ENCODE results near the gene SLC22A9. TPM values are rescaled to one million over a fixed set of nuclear protein-coding genes. Genes with fewer than 3 reads are reported as not detected.

SLC22A9 gene
- total RNA-seq, 1 experiment from 2014 or later, result not detected

DNA sequence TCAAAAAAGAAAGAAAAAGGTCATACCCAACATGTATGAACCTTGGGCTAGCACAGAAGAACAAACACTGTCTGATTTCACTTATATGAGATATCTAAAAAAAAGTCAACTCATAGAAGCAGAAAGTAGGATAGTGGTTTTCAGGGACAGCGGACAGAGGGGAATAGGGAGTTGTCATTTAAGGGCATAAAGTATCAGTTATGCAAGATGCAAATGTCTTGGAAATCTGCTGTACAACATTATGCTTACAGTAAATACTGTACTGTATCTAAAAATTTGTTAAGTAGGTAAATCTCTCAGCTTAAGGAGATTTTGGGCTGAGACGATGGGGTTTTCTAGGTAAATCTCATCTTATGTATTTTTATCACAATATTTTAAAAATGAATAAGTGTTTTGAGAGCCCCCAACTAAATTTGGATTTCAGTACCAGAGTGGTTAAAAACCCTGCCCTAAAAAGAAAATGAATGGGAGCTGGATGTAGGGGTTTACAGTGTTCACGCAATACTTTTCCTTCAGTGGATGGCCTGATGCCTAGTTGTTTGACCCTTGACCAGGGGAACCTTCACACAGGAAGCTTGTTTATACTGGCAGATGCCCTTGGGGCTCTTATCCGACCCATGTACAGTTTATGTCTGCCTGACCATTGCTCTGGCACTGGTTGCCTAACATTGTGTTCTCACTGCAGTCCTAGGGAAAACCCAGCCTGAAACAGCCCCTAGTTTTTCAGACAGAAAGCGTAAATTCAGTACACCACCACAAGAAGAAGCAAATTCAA lies 34.8 kb downstream of the SLC22A9 start:
- H3K56ac ChIP-seq (ENCODE audit: insufficient read length, low read depth, low read length), result no peak overlapping the region
- H3K27ac ChIP-seq (ENCODE audit: insufficient read length, low read depth, low read length), result no peak overlapping the region
- no peak overlapping the region for H3K9ac ChIP-seq (ENCODE audit: extremely low read depth, insufficient read length, low read length)
- Mint-ChIP-seq H3K4me1 (no peaks in the 10 kb centered on the region), H3K27ac (no peak overlapping the region), H3K36me3 (ENCODE audit: insufficient read depth in 1 of 3, low read depth in 3 of 3) (no peaks in the 10 kb centered on the region), H3K4me3 (no peak overlapping the region), H3K27me3 (ENCODE audit: low read depth) (0 out of 2 replicates have a peak, but pooled peaks cover 2% of the 10 kb centered on the region), H3K9me3 (no peaks in the 10 kb centered on the region)
- no peak overlapping the region for H4K8ac ChIP-seq (replicated peaks; ENCODE audit: insufficient read length, low read depth, low read length)
- no peak overlapping the region for H2AK5ac ChIP-seq (ENCODE audit: insufficient read length, low read length)
- no peaks in the 10 kb centered on the region for H3K9me3 ChIP-seq (ENCODE audit: control insufficient read depth, low read depth, low read length)
- H3K79me2 ChIP-seq (ENCODE audit: insufficient read depth, low read length), result no peaks in the 10 kb centered on the region
- no peaks in the 10 kb centered on the region for H3K4me1 ChIP-seq (ENCODE audit: insufficient read depth, low read length)
- no peaks in the 10 kb centered on the region for H3K23me2 ChIP-seq (ENCODE audit: insufficient read length, low read depth, low read length, poor library complexity, severe bottlenecking)
- no peaks in the 10 kb centered on the region for H4K20me1 ChIP-seq (ENCODE audit: control insufficient read depth, insufficient read depth, insufficient read length)
- H3K14ac ChIP-seq (ENCODE audit: insufficient read depth, low read length), result no peak overlapping the region
- H3K27me3 ChIP-seq (ENCODE audit: insufficient read depth, low read length), result no peaks in the 10 kb centered on the region
- H4K91ac ChIP-seq (ENCODE audit: insufficient read length, low read depth, low read length), result no peak overlapping the region
- no peak overlapping the region for H4K5ac ChIP-seq (ENCODE audit: insufficient read length, low read depth, low read length)
- no peak overlapping the region for H2BK5ac ChIP-seq (ENCODE audit: insufficient read length, low read length)
- no peak overlapping the region for H3T11ph ChIP-seq (ENCODE audit: low read length)
- WGBS (ENCODE audit: extremely low coverage, insufficient read length, low lambda C conversion rate), result no CpG with 5 or more reads among the region's 5 CpGs
- no peak overlapping the region for H3K23ac ChIP-seq (ENCODE audit: insufficient read length, low read depth, low read length)
- H3K4me2 ChIP-seq (ENCODE audit: insufficient read depth, insufficient read length, low read length), result no peak overlapping the region
- H3K18ac ChIP-seq (ENCODE audit: insufficient read length, low read depth, low read length), result no peak overlapping the region
- H2BK12ac ChIP-seq (ENCODE audit: insufficient read length, low read depth, low read length), result no peak overlapping the region
- TF ChIP-seq, protein P1, sequence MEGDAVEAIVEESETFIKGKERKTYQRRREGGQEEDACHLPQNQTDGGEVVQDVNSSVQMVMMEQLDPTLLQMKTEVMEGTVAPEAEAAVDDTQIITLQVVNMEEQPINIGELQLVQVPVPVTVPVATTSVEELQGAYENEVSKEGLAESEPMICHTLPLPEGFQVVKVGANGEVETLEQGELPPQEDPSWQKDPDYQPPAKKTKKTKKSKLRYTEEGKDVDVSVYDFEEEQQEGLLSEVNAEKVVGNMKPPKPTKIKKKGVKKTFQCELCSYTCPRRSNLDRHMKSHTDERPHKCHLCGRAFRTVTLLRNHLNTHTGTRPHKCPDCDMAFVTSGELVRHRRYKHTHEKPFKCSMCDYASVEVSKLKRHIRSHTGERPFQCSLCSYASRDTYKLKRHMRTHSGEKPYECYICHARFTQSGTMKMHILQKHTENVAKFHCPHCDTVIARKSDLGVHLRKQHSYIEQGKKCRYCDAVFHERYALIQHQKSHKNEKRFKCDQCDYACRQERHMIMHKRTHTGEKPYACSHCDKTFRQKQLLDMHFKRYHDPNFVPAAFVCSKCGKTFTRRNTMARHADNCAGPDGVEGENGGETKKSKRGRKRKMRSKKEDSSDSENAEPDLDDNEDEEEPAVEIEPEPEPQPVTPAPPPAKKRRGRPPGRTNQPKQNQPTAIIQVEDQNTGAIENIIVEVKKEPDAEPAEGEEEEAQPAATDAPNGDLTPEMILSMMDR (conservative IDR thresholded peaks at IDR 0.05), result no peak
- no peak overlapping the region for H2AFZ ChIP-seq (ENCODE audit: low read length)
- no peaks in the 10 kb centered on the region for H3K79me1 ChIP-seq (ENCODE audit: insufficient read depth, low read depth, low read length, poor library complexity, severe bottlenecking)
- no peak overlapping the region for H2BK120ac ChIP-seq (ENCODE audit: low read depth, low read length, poor library complexity, severe bottlenecking)
- H3K4ac ChIP-seq (ENCODE audit: low read depth, low read length), result no peak overlapping the region
- H2BK20ac ChIP-seq (ENCODE audit: low read depth, low read length, poor library complexity, severe bottlenecking), result no peak overlapping the region
- H2BK15ac ChIP-seq (ENCODE audit: low read depth, low read length), result no peak overlapping the region
- no peak for DNase-seq
